HG02763 (cell line): ENCODE data around the gene TGM3.

Experiments
- ATAC-seq: cut with Tn5 transposase; IDR thresholded peaks from one replicate; pipeline ENCODE4 v1.9.1; 2021; ENCODE audit warnings: mild to moderate bottlenecking, moderate library complexity; ENCODE audit not compliant: unreplicated experiment

The TGM3 gene

DNA sequence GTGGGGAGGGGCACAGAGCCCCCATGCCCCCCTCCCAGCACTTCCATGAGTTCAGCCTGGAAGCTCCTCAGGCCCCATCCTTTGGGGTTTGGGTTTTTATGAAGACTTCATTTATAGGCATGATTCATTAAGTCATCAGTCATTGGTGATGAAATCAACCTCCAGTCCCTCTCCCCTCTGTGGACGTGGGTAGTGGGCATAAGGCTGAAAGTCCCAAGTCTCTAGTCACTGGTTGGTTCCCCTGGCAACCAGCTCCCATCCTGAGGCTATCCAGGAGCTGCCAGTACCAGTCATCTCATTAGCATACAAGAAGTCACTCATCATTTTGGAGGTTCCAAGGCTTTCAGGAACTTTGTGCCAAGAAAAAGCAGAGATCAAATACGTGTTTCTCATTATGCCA is 9.2 kb downstream of the TGM3 start:
- no peak for ATAC-seq

DNA sequence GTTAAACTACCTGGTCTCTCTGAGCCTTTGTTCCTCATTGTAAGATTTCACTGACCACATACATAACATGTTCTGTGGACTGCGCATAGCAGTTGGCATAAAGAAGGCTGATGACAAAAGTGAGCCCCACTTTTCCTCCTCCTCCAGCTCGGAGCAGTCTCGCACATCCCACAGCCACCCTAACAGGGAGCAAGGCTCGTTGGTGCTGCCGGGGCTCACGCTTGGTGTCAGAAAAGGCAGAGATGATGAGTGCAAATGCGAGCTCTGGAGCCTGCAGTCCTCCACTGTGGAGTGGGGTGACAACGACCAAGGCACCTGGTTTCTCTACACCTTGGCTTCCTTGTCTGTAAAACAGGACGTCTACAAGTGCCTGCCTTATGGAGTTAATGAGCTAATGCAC is 9.7 kb downstream of the TGM3 start:
- ATAC-seq = no peak

GRCh38 chr20:2305946-2306345 is 10.1 kb downstream of the TGM3 start:
- ATAC-seq = no peak

DNA sequence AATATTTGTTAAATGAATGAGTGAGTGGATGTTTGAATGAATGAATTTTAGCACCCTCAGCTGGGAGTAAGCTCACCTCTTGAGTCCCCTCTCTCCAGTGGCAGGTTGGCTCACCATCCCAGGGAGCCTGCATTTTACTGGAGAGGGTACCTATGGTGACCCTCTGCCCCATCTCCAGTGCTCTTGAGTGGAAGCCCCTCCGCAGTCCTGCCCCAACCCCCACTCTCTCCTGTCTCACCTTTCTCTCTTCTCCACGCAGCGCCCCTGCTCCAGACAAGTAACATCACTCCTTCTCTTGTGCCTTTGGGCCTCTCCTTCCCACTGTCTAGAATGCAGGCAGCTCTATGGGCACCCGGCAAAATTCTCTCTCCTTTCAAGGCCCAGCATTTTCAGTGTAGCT is 11.3 kb downstream of the TGM3 start:
- no peak for ATAC-seq

DNA sequence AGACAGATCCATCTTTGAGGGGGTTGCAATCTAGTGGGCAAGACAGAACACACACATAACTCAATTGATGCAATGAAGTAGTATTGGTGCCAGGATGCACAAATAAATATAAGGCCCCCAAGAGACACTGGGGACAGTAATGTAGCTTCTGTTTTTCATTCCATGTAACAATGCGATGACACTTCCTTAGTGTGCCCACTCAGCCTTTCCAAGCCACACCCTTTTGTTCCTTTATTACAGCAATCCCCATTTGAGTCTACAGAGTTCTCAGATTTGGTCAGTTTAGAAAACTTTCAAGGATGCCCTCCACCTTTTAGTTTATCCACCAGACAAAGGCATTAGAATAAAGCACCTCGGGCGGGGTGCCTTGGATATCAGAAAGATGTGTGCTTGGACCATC is 15.5 kb downstream of the TGM3 start:
- ATAC-seq = no peak

GRCh38 chr20:2312876-2313275 is 17.1 kb downstream of the TGM3 start:
- ATAC-seq = no peak

- no peak for ATAC-seq
Measured at GRCh38 chr20:2313316-2313715, 17.5 kb downstream of the TGM3 start.

DNA sequence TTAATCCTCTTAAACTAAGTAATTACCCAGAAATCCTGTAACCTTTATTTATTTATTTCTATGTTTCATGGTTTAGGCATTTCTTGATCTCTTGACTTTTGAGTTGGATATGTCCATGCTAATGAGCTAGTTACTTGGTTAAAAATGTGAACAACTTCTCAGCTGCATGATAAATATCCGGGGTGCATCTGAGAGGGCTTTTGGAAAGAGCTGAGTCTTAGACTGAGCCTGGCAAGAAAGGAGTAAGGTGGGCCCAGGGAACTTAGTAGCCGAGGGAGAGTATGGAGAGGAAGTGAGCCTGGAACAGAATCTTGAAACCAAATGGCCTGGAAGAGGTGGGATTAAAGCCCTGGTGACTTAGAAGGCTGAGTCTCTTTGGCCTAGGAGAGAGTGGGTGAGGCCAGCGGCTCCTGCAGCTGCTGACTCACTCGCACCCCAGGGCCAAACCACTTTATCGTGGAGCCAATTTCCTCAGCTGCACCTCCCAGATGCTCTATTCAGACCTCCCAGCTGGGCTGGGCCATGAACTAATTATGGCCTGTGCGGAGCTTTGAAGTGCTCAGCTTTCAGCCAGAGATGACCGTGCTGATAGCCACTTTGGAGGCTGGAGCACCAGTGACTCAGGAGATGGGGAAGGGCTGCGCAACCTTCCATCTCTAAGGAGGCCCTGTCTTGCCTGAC is 19.1 kb downstream of the TGM3 start:
- no peak for ATAC-seq

DNA sequence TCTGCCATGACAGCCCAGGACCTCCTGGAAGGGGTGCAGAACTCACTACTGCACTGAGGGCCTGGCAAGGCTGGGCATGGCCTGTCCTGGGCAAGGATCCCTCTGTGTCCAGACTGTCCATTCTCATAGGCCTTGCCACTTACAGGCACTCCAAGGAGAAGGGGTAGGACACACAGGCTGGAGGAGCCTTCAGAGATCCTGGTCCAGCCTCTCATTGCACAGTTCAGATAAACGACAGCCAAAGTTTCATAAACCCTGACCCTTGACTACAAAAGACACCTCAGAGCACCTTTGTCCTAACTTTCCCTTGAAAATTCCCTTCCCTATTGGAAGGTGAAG is 19.6 kb downstream of the TGM3 start:
- ATAC-seq = no peak

GRCh38 chr20:2316847-2317495 is 21.2 kb downstream of the TGM3 start:
- no peak for ATAC-seq

GRCh38 chr20:2320813-2321658 is 25.2 kb downstream of the TGM3 start:
- no peak for ATAC-seq

GRCh38 chr20:2323051-2323450 is 27.2 kb downstream of the TGM3 start:
- no peak for ATAC-seq

GRCh38 chr20:2326046-2326445 is 30.2 kb downstream of the TGM3 start:
- no peak for ATAC-seq

DNA sequence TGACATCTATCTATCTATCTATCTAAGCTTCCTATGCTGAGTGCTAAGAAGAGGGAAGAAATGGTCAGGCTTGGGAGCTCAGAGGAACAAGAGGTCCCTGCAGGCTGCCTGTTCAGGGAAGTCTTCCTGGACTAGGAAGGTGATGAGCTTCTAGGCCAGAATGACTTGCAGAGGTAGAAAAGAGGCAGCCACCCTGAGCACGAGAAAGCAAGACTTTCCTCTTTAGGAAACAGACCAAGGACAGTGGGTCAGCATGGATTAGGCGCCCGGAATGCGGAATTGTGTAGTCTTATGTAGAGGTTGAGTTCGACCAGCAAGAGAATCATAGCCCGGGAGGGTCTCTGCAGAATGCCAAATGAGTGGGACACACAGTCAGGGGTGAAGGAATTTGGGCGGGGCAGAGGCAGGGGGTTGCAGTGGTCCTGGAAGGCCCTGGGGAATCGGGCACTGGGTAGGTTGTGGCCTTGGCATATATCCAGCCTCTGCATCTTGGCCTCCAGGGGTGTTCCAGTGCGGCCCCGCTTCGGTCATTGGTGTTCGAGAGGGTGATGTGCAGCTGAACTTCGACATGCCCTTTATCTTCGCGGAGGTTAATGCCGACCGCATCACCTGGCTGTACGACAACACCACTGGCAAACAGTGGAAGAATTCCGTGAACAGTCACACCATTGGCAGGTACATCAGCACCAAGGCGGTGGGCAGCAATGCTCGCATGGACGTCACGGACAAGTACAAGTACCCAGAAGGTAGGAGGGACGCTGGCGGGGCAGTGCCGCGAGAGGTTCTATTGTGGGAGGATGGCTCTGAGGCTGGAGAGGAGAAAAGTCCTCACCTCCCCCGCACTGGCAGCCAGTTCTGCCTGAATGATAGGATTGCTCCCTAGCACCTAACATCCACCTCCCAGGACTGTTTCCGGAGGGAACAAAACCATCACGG is 32.1 kb downstream of the TGM3 start:
- no peak for ATAC-seq

DNA sequence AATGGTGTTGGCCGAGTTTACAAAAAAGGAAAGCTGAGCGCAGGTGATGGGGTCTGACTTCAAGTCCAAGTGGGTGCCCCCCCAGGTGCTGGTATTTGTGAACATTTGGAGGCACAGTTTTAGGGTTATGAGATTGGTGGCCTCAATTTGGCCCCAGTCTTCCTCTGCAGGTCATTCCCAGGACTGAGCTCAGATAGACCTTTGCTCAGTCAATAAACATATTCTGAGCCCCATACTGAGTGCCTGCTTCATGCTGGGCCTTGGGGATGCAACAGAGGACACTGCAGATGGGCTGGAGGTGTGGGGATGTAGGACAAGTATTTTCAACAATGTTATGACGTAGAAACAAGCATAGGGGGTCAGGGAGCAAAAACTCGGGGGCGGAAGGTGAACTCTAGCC is 33.5 kb downstream of the TGM3 start:
- ATAC-seq = no peak

DNA sequence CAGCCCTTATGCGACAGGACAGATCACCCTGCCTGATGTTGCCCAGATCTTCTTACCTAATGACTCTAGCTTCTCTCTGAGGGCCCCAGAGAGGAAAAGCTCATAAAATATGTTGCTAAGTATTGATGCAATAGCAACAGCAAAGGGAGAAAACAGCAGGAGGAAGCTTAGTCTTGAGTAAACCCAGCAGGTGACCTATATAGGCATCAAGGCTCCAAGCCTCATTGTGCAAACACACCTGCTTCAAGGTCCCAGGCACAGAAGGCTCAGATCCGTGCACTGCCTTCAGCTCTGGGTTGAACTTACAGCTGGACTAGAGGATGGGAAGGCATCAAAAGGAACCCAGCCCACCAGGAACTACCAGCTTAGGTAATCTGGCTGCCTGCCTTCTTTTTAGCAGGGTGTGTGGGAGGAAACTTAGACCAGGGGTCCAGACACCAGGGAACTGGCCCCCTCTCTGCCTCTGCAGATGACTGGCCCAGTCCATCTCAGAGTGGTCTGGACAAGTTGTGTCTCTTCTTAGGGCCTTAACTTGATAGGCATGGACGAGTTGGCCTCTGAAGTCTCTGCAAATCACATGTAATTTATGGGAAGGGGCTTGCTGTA is 34.4 kb downstream of the TGM3 start:
- no peak for ATAC-seq

- ATAC-seq = no peak
Measured at GRCh38 chr20:2331106-2331505, 35.3 kb downstream of the TGM3 start.

DNA sequence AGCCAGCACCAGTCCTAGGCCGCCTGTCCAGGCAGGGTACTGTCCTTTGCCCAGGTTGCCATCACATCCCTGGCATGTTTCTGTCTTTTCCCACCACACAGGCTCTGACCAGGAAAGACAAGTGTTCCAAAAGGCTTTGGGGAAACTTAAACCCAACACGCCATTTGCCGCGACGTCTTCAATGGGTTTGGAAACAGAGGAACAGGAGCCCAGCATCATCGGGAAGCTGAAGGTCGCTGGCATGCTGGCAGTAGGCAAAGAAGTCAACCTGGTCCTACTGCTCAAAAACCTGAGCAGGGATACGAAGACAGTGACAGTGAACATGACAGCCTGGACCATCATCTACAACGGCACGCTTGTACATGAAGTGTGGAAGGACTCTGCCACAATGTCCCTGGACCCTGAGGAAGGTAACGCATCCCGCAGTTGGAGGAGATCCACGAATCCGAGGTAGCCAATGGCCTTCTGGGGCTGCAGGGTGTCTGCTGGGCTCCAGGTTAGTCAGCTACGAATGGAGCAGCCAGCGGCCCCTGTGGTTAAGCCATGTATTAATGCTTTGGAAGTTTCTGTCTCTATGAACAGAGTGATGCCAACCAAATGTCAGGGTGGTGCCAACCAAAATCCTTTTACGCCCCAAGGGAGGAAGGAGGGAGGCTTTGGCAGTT is 36.2 kb downstream of the TGM3 start:
- ATAC-seq = no peak

DNA sequence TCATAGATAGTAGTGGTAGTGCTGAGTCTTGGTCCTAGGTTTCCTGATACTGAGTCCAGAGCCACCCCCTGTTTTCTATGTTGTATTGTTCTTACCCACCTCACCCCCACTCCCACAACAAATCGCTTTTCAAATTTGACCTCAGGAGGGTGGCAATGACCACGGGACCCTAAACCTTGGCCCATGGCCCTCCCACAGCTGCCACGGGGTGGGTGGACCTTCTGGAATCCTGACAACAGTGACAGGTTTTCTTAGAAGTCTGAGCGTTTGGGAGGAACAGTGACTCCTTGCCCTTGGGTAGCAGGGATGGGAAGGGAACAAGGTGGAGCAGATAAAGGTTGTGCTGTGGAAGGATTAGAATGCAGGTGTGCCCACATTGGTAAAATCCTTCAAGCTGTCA is 36.9 kb downstream of the TGM3 start:
- no peak for ATAC-seq

DNA sequence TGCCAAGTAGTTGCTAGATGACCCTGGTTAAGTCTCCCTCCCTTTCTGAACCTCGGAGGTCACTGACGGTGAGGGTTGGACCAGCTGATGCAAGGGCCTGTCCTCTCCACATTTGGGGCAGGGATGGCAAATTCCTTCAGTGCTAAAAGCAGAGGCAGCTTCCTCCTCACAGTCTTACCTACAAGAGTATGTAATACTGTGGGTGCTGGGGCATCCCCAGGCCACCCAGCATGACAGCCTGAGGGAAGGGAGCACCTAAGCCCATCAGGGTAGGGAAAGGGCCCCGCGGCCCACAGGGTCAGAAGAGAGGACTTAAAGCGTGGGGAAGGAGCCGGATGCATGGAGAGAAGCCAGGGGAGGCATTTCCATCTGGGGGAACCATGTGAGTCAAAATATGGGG is 38.0 kb downstream of the TGM3 start:
- ATAC-seq = no peak
